HEK293 (cell line): ENCODE data around the gene PPP2R5D.

ENCODE experiments used
- CTCF ChIA-PET: fragments of 350-600 bp; formaldehyde crosslinking; extraction: SDS; loops from one replicate; lab custom pipeline; 2021; ENCODE audit warnings: antibody characterized with exemption; lab: Yijun Ruan, JAX
- POLR2A ChIA-PET: fragments of 300-600 bp; formaldehyde crosslinking; extraction: SDS; loops from one replicate; lab custom pipeline; 2020; ENCODE audit warnings: antibody characterized with exemption, inconsistent platforms; lab: Yijun Ruan, JAX
- H3K27ac ChIP-seq: fragments of 200-500 bp; sonication (Bioruptor generic); 2 replicates; pipeline ENCODE4 v1.5.1; 2014; ENCODE audit warnings: low read depth, low read length, control low read depth, inconsistent platforms; ENCODE audit errors: extremely low read depth
- H3K36me3 ChIP-seq, 2 experiments: fragments of 200-500 bp in 1 of 2; sonication (Bioruptor generic) in 1 of 2; 1 replicate in 1 of 2; 2 replicates in 1 of 2; pipeline ENCODE4 v1.5.1; 2014 to 2017; ENCODE audit warnings: inconsistent platforms in 2 of 2, low read length in 2 of 2; ENCODE audit not compliant: control insufficient read depth in 2 of 2, insufficient read depth in 1 of 2
- H3K4me1 ChIP-seq: fragments of 200-500 bp; sonication (Bioruptor generic); 2 replicates; pipeline ENCODE4 v1.5.1; 2014; ENCODE audit warnings: mild to moderate bottlenecking, low read length, inconsistent platforms; ENCODE audit not compliant: control insufficient read depth, insufficient read depth
- H3K4me3 ChIP-seq: 2 replicates; pipeline ENCODE4 v1.5.1; 2011; ENCODE audit warnings: low read depth, mild to moderate bottlenecking, control low read depth, low read length, moderate library complexity
- H3K9me3 ChIP-seq: fragments of 200-500 bp; sonication (Bioruptor generic); 2 replicates; pipeline ENCODE4 v1.5.1; 2014; ENCODE audit warnings: low read depth, low read length, inconsistent platforms; ENCODE audit not compliant: control insufficient read depth, insufficient read depth
- BCL11A ChIP-seq: fragments of 450-650 bp; formaldehyde crosslinking; IDR thresholded peaks from 2 replicates; pipeline ENCODE4 v1.5.1; 2016; ENCODE audit warnings: low read depth, missing biosample characterization, missing genetic modification characterization
- FEZF1 ChIP-seq: fragments of 450-650 bp; formaldehyde crosslinking; IDR thresholded peaks from 2 replicates; pipeline ENCODE4 v1.5.1; 2016; ENCODE audit warnings: missing biosample characterization, missing genetic modification characterization
- HOXC10 ChIP-seq: sonication (generic); formaldehyde crosslinking; IDR thresholded peaks from 2 replicates; pipeline ENCODE4 v1.8.1; 2023; ENCODE audit warnings: mild to moderate bottlenecking, missing genetic modification reagents
- MEIS1 ChIP-seq: sonication (generic); formaldehyde crosslinking; IDR thresholded peaks from 2 replicates; pipeline ENCODE4 v1.8.1; 2022; ENCODE audit warnings: missing genetic modification reagents, mild to moderate bottlenecking, borderline replicate concordance
- MZF1 ChIP-seq: fragments of 450-650 bp; formaldehyde crosslinking; IDR thresholded peaks from 2 replicates; pipeline ENCODE4 v1.5.1; 2017; ENCODE audit warnings: missing biosample characterization, missing genetic modification characterization, borderline replicate concordance
- PRDM1 ChIP-seq: fragments of 450-650 bp; formaldehyde crosslinking; IDR thresholded peaks from 2 replicates; pipeline ENCODE4; 2016; ENCODE audit warnings: missing biosample characterization, missing genetic modification characterization
- ZNF112 ChIP-seq: fragments of 450-650 bp; formaldehyde crosslinking; IDR thresholded peaks from 2 replicates; pipeline ENCODE4 v1.5.0; 2017; ENCODE audit warnings: missing biosample characterization, missing genetic modification characterization
- ZNF169 ChIP-seq: fragments of 450-650 bp; formaldehyde crosslinking; IDR thresholded peaks from 2 replicates; pipeline ENCODE4 v1.5.1; 2016; ENCODE audit warnings: missing biosample characterization, missing genetic modification characterization
- ZNF248 ChIP-seq: fragments of 450-650 bp; formaldehyde crosslinking; IDR thresholded peaks from 2 replicates; pipeline ENCODE4 v1.5.1; 2017; ENCODE audit warnings: missing biosample characterization, missing genetic modification characterization
- ZNF266 ChIP-seq: fragments of 450-650 bp; formaldehyde crosslinking; IDR thresholded peaks from 2 replicates; pipeline ENCODE4 v1.5.1; 2016; ENCODE audit warnings: missing biosample characterization, missing genetic modification characterization, low read depth
- ZNF292 ChIP-seq: fragments of 450-650 bp; formaldehyde crosslinking; IDR thresholded peaks from 2 replicates; pipeline ENCODE4 v1.5.1; 2016; ENCODE audit warnings: low read depth, missing biosample characterization, missing genetic modification characterization, borderline replicate concordance
- ZNF416 ChIP-seq: fragments of 450-650 bp; formaldehyde crosslinking; IDR thresholded peaks from 2 replicates; pipeline ENCODE4 v1.5.1; 2016; ENCODE audit warnings: missing biosample characterization, missing genetic modification characterization
- ZNF423 ChIP-seq: fragments of 450-650 bp; formaldehyde crosslinking; IDR thresholded peaks from 2 replicates; pipeline ENCODE4 v1.5.1; 2016; ENCODE audit warnings: missing biosample characterization, missing genetic modification characterization
- ZNF544 ChIP-seq: fragments of 450-650 bp; formaldehyde crosslinking; IDR thresholded peaks from 2 replicates; pipeline ENCODE4 v1.5.0; 2017; ENCODE audit warnings: missing biosample characterization, missing genetic modification characterization
- ZNF792 ChIP-seq: fragments of 450-650 bp; formaldehyde crosslinking; IDR thresholded peaks from 2 replicates; pipeline ENCODE4 v1.5.1; 2016; ENCODE audit warnings: missing biosample characterization, missing genetic modification characterization
- ZNF830 ChIP-seq: fragments of 450-650 bp; IDR thresholded peaks from 2 replicates; pipeline ENCODE4 v1.5.0; 2018; ENCODE audit warnings: missing biosample characterization, missing genetic modification characterization, low read depth, mild to moderate bottlenecking, moderate library complexity
- TF ChIP-seq, protein P1 (sequence below): IDR thresholded peaks from 2 replicates; pipeline ENCODE4 v1.6.1; 2011; ENCODE audit warnings: mild to moderate bottlenecking, low read depth, low read length, borderline replicate concordance
- TF ChIP-seq, protein P2 (sequence below): fragments of 450-650 bp; formaldehyde crosslinking; IDR thresholded peaks from 2 replicates; pipeline ENCODE4 v1.5.1; 2016; ENCODE audit warnings: missing biosample characterization, missing genetic modification characterization
- TF ChIP-seq, protein P3 (sequence below): fragments of 450-650 bp; formaldehyde crosslinking; IDR thresholded peaks from 2 replicates; pipeline ENCODE4 v1.5.1; 2017; ENCODE audit warnings: missing biosample characterization, missing genetic modification characterization
- TF ChIP-seq, protein P4 (sequence below): fragments of 450-650 bp; formaldehyde crosslinking; IDR thresholded peaks from 2 replicates; pipeline ENCODE4 v1.5.1; 2016; ENCODE audit warnings: missing biosample characterization, missing genetic modification characterization
- TF ChIP-seq, protein P5 (sequence below): fragments of 450-650 bp; formaldehyde crosslinking; IDR thresholded peaks from 2 replicates; pipeline ENCODE4 v1.5.1; 2016; ENCODE audit warnings: missing biosample characterization, missing genetic modification characterization, borderline replicate concordance

The PPP2R5D gene

DNA sequence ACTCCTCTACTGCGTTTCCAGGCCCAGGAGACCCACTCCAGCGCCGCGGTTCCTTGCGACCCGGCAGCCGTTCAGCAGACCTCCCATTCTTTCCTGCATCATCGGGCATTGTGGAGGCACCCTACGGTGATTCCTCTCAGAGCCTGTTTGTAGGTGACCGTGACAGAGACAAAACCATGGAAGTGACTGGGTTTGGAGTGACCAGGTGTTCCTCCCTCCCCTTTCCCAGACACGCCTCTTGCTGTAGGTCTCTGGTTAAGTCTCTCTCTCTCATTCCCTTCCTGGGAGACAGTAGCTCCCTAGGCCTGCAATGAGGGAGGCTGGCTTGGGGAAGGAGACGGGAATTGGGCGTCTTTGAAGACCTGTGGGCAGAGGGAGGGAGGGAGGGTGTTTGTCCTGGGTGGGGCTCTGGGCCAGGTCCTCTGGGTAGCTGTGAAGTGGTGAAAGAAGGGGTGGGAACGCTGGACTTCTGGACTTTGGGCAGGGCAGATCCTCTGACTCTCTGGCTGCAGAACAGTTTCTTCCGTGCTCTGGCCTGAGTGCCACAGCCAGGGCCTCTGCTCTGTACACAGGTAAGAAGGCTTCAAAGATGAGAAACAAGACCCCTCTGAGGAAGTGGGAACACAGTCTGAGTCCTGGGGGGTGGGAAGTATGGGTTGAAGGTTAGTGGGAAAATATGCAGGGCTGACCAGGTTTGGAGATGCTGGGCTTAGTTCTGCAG, 75.8 kb downstream of the PPP2R5D start (continued):
- no peak for TF ChIP-seq ZNF830 (tag by site-specific recombination)
- TF ChIP-seq ZNF423, result no peak
- no peak for TF ChIP-seq HOXC10 (CRISPR knock-in tag)
- TF ChIP-seq ZNF416 (tag by site-specific recombination), result no peak
- no peak for TF ChIP-seq ZNF292 (tag by site-specific recombination)
- no peak for TF ChIP-seq ZNF544 (tag by site-specific recombination)
- TF ChIP-seq MZF1 (tag by site-specific recombination), result no peak
- no peak for TF ChIP-seq MEIS1
- TF ChIP-seq ZNF169 (tag by site-specific recombination), result no peak
- no peak for TF ChIP-seq ZNF112 (tag by site-specific recombination)
- no peak for TF ChIP-seq ZNF248

DNA sequence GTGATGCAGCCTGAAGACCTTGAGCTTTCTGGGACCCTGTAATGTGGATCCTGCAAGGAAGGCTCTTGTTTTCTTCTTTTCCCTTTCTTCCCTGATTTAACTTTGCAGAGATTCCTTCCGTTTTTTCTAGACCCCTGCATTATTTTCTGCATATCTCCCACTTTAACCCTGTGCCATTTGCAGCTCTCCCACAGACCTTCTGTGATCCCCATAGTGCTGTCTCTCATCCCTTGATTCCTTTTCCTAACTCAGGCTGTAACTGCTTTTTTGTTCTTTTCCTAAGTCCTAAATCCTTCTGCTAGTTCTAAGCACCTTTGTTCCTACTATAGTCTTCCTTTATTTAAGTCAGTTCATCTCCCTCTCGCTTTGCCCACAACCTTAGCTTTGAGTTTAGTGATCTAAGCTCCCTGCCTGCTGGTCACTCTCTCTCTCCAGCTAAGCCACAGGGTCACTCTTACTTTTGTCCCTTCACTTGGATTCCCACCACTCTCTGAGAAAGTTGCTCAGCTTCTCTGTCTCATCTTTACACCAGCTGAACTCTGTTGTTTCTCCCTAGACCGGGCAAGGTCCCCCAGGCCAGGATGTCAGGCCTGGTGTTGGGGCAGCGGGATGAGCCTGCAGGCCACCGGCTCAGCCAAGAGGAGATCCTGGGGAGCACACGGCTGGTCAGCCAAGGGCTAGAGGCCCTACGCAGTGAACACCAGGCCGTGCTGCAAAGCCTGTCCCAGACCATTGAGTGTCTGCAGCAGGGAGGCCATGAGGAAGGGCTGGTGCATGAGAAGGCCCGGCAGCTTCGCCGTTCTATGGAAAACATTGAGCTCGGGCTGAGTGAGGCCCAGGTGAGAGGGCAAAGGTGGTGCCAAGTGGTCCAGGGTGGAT, 76.6 kb downstream of the PPP2R5D start:
- H3K4me3 ChIP-seq, result peak overlapping the region; percentile 96; the same call in 1 of the 2 replicates
- peaks cover 9% of the 10 kb centered on the region for H3K4me1 ChIP-seq
- POLR2A ChIA-PET, result interaction anchor here (0.6 to 2.4 kb wide), 5 partner anchors 10 to 489 kb away, joined by 4 to 20 read pairs (median 5); partner anchors contain the start of gene CNPY3
- H3K27ac ChIP-seq, result peak overlapping the region; percentile 11; the same call in 1 of the 2 replicates
- CTCF ChIA-PET, result interaction anchor here (0.5 to 4.6 kb wide), 5 partner anchors 9 to 160 kb away, joined by 3 to 26 read pairs (median 6); no protein-coding TSS in a partner anchor
- no peaks in the 10 kb centered on the region for H3K9me3 ChIP-seq
- TF ChIP-seq ZNF292 (tag by site-specific recombination) (no peak), PRDM1 (tag by site-specific recombination) (peak; percentile 90)
- peaks cover 20 to 56% of the 10 kb centered on the region in 2 experiments; a peak in 2 of 3 replicates for H3K36me3 ChIP-seq

DNA sequence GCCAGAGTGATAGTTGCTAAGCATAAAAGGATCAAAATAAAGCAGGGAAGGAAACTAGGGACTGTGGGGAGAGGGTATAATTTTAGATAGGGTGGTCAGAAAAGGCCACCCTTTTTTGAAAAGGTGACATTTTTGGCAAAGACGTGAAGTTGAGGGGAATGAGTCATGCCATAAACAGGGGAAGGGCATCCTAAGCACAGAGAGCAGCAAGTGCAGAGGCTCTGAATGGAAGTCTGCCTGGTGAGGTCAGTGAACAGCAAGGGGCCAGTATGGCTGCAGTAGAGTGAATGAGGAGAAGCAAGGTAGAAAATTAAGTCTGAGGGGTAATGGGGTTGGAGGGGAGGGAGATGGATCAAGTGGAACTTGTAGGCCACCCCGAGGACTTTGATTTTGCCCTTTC, 77.5 kb downstream of the PPP2R5D start:
- POLR2A ChIA-PET, result no interaction called here
- peaks cover 9% of the 10 kb centered on the region for H3K4me1 ChIP-seq
- CTCF ChIA-PET, result interaction anchor here (0.6 to 4.6 kb wide), 3 partner anchors 81 to 108 kb away, joined by 3 to 26 read pairs (median 6); no protein-coding TSS in a partner anchor
- TF ChIP-seq BCL11A (tag by site-specific recombination) (no peak), ZNF266 (no peak), ZNF792 (tag by site-specific recombination) (no peak), FEZF1 (tag by site-specific recombination) (no peak)
- TF ChIP-seq, protein P1, sequence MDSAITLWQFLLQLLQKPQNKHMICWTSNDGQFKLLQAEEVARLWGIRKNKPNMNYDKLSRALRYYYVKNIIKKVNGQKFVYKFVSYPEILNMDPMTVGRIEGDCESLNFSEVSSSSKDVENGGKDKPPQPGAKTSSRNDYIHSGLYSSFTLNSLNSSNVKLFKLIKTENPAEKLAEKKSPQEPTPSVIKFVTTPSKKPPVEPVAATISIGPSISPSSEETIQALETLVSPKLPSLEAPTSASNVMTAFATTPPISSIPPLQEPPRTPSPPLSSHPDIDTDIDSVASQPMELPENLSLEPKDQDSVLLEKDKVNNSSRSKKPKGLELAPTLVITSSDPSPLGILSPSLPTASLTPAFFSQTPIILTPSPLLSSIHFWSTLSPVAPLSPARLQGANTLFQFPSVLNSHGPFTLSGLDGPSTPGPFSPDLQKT, result no peak
- TF ChIP-seq, protein P2, sequence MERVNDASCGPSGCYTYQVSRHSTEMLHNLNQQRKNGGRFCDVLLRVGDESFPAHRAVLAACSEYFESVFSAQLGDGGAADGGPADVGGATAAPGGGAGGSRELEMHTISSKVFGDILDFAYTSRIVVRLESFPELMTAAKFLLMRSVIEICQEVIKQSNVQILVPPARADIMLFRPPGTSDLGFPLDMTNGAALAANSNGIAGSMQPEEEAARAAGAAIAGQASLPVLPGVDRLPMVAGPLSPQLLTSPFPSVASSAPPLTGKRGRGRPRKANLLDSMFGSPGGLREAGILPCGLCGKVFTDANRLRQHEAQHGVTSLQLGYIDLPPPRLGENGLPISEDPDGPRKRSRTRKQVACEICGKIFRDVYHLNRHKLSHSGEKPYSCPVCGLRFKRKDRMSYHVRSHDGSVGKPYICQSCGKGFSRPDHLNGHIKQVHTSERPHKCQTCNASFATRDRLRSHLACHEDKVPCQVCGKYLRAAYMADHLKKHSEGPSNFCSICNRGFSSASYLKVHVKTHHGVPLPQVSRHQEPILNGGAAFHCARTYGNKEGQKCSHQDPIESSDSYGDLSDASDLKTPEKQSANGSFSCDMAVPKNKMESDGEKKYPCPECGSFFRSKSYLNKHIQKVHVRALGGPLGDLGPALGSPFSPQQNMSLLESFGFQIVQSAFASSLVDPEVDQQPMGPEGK (tag by site-specific recombination), result no peak
- TF ChIP-seq, protein P3, sequence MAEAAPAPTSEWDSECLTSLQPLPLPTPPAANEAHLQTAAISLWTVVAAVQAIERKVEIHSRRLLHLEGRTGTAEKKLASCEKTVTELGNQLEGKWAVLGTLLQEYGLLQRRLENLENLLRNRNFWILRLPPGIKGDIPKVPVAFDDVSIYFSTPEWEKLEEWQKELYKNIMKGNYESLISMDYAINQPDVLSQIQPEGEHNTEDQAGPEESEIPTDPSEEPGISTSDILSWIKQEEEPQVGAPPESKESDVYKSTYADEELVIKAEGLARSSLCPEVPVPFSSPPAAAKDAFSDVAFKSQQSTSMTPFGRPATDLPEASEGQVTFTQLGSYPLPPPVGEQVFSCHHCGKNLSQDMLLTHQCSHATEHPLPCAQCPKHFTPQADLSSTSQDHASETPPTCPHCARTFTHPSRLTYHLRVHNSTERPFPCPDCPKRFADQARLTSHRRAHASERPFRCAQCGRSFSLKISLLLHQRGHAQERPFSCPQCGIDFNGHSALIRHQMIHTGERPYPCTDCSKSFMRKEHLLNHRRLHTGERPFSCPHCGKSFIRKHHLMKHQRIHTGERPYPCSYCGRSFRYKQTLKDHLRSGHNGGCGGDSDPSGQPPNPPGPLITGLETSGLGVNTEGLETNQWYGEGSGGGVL (tag by site-specific recombination), result no peak
- TF ChIP-seq, protein P4, sequence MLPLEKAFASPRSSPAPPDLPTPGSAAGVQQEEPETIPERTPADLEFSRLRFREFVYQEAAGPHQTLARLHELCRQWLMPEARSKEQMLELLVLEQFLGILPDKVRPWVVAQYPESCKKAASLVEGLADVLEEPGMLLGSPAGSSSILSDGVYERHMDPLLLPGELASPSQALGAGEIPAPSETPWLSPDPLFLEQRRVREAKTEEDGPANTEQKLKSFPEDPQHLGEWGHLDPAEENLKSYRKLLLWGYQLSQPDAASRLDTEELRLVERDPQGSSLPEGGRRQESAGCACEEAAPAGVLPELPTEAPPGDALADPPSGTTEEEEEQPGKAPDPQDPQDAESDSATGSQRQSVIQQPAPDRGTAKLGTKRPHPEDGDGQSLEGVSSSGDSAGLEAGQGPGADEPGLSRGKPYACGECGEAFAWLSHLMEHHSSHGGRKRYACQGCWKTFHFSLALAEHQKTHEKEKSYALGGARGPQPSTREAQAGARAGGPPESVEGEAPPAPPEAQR (tag by site-specific recombination), result no peak
- TF ChIP-seq, protein P5, sequence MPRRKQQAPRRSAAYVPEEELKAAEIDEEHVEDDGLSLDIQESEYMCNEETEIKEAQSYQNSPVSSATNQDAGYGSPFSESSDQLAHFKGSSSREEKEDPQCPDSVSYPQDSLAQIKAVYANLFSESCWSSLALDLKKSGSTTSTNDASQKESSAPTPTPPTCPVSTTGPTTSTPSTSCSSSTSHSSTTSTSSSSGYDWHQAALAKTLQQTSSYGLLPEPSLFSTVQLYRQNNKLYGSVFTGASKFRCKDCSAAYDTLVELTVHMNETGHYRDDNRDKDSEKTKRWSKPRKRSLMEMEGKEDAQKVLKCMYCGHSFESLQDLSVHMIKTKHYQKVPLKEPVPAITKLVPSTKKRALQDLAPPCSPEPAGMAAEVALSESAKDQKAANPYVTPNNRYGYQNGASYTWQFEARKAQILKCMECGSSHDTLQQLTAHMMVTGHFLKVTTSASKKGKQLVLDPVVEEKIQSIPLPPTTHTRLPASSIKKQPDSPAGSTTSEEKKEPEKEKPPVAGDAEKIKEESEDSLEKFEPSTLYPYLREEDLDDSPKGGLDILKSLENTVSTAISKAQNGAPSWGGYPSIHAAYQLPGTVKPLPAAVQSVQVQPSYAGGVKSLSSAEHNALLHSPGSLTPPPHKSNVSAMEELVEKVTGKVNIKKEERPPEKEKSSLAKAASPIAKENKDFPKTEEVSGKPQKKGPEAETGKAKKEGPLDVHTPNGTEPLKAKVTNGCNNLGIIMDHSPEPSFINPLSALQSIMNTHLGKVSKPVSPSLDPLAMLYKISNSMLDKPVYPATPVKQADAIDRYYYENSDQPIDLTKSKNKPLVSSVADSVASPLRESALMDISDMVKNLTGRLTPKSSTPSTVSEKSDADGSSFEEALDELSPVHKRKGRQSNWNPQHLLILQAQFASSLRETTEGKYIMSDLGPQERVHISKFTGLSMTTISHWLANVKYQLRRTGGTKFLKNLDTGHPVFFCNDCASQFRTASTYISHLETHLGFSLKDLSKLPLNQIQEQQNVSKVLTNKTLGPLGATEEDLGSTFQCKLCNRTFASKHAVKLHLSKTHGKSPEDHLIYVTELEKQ (tag by site-specific recombination), result no peak

More for the DNA sequence above, 77.5 kb downstream of the PPP2R5D start:
- peaks cover 16 to 59% of the 10 kb centered on the region in 2 experiments; a peak in 2 of 3 replicates for H3K36me3 ChIP-seq
- no peak overlapping the region for H3K4me3 ChIP-seq
- no peak overlapping the region for H3K27ac ChIP-seq
- no peaks in the 10 kb centered on the region for H3K9me3 ChIP-seq
